ENCODE measurements around the gene KRABD2.
"Not testable (repeated sequence)": the region's sequence is repeated elsewhere in the genome, so short reads cannot be mapped to it uniquely, and the experiment has no call there.

KRABD2 gene

DNA sequence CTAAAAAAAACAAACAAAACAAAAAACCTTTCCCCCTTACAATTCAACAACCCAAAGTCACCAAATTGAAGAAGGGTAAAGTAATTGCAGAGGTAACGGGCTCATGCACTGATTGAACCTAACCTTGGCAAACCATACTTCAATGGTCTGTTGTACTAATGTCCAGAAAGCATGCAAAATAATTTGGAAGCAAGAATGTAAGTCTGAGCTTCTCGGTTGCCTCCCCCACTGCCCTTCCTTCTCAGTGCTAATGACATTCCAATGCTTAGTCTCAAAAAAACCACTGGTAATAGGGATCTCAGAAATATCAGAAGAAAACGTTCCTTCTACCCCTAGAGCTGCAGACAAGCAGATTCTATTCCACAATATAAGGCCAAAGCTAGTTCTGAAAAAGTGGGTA lies 15.8 kb downstream of the KRABD2 start:
- no peak for DNase-seq (ENCODE audit: low read depth in 2 of 2)

DNA sequence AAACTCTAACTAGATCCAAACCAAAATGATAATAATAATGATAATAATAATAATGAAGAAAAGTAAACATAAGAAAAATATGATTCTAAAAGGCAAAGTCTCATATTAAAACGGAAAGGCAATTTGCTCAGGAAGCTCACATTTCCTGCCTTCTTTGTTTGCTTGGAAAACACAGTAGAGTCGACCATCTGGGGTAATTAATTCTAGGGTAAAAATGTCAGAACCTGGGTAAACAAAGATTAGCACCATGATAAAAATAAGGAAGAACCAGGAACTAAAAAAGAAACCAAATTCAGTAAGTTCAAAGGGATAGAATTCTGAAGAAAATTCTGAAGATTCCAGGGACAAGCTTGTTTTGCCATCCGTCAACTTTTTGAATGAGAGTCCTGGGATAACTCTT lies 16.2 kb downstream of the KRABD2 start:
- no peak for DNase-seq (ENCODE audit: low read depth in 2 of 2)

DNA sequence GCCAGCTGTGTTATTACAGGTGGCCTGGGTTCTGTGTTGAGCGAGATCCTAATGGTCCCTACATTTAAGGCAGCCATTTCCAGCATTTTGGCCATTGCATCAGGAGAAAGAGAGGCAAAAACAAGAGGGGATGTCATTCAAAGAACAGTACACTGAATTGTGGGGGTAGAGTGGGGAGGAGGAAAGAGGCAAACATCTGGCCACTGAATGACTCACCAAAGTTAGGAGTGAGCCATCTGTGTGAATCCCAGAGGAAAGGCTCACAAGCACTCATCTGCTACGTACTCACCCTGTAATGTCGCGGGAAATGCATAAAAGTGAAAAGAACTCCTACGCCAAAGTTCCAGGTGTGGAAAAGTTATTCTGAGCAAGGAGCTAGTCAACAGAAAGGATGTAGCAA lies 16.7 kb downstream of the KRABD2 start:
- no peak for DNase-seq (ENCODE audit: low read depth in 2 of 2)

DNA sequence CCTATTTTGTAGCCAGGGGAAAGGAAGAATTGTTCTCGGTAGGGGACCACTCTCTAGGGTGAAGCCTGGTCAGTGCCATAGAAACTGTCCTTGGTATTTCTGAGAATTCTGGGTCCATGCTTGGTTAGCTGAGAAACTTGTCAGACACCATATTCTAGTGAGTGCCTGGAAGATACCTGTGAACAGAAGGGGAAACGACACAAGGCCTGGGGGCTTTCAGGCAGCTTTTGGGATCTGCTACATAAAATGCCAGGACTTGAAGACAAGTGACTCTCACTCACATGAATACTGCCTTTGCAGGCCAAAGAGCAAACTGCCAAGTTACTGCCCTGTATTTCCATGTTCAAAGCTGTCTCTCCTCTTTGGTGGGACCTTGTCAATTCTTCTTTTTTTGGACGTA lies 18.6 kb downstream of the KRABD2 start:
- no peak for DNase-seq (ENCODE audit: low read depth in 2 of 2)

DNA sequence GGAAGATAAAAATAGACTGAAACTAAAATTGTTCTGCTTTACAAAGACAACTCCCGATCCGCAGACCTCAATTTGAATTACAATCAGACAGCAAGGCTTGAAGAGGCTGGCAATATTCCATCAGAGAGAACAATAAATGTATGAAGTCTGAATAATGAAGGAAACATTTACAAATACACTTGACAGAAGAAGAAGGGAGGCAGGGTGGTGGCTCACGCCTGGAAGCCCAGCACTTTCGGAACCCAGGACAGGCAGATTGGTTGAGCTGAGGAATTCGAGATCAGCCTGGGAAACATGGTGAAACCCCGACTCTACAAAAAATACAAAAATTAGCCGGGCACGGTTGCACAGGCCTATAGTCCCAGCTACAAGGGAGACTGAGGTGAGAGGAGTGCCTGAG lies 22.3 kb downstream of the KRABD2 start:
- DNase-seq (ENCODE audit: low read depth in 2 of 2) = no peak

DNA sequence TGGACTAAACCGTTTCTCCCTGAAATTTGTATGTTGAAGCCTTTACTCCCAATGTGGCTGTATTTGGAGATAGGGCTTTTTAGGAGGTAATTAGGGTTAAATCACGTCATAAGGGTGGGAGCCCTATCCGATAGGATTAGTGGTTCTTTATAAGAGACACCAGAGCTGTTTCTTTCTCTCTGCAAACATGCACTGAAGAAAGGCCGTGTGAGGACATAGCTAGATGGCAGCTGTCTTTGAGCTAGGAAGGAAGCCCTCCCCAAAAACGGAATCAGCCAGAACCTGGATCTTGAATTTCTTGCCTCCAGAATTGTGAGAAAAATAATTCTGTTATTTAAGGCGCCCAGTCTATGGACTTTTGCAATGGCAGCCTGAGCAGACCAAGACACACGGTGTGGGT lies 22.8 kb downstream of the KRABD2 start:
- DNase-seq (ENCODE audit: low read depth in 2 of 2) = no peak

DNA sequence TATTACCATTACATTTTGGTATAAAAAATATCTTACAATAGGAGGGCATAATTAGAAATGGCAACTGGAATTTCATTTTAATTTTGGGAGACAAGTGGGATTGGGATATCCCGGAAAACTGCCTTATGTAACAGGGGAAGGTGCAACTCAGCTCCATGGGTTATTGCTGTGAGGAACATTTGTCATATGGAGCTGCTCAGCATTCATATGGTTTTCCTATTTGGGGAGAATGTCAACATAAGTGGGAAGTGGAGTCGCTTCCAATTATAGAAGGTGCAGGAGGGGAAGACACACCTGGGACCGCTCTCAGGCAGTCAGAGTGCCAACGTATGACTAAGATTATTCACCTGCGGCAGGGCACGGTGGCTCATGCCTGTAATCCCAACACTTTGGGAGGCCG lies 26.2 kb downstream of the KRABD2 start:
- DNase-seq (ENCODE audit: low read depth in 2 of 2) = no peak

DNA sequence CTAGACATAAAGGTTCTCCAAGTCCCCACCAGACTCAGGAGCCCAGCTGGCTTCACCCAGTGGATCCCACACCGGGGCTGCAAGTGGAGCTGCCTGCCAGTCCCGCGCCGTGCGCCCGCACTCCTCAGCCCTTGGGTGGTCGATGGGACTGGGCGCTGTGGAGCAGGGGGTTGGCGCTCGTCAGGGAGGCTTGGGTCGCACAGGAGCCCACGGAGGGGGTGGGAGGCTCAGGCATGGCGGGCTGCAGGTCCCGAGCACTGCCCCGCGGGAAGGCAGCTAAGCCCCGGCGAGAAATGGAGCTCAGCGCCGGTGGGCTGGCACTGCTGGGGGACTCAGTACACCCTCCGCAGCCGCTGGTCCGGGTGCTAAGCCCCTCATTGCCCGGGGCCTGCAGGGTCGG lies 29.5 kb downstream of the KRABD2 start:
- not testable (repeated sequence) for DNase-seq (ENCODE audit: low read depth in 2 of 2)

DNA sequence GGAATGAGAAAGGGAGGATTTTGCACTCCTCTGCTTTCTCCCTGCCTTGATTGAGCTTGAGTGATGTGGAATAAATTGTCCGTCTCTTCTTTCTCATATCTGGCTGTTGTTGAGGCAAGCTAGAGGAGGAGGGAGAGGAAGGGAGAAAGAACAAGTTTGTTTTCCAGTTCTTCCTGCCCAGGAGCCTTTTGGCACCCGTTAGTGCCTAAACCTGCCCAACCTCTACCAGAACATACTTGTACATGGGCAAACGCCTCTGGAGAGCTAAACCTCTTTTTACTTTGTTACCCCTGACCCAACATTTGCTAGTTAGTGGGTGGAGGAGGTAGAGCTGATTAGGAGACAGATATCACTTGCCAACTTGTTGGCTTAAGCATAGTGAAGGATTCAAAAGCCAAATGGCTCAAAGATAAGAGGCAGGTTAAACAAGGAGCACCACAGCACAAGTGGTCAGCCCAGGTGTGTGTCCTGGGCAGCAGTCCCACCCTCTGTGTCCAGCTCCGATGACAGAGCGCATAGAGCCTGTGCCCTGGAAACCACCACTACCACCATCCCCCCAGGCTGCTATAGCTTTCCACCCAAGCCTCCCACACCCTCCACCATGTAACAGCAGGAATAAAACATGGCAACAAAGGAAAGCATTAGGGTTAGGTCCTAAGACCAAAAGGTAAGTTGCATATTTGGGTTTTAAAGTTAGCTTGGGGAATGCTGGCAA lies 30.4 kb downstream of the KRABD2 start:
- DNase-seq (ENCODE audit: low read depth in 2 of 2) = no peak

DNA sequence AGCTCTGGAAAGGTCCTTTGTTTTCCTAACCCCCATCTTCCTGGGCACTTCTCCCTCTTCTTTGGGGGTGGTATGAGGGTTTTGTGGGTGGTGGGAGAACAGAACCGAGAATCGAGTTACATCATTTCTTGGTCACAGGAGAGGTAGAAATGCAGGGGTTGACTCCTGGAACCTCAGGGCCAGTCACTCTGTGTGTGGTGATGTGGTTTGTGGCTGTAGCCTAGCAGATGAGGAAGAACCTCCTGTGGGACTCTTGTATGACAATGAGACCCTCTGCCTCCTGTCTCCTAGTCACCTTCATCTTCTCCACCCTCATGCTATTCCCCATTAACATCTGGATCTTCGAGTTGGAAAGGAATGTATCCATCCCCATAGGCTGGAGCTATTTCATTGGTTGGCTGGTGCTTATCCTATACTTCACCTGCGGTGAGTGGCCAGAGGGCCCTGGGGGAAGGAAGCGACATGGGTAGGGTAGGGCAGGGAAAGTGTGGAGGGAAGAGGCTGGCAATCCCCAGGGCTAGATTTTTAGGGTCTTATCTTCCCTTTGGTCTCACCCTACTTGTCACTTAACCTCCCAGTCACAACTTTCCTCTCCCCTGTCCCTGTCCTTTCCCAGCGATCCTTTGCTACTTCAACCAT lies 31.3 kb downstream of the KRABD2 start:
- no peak for DNase-seq (ENCODE audit: low read depth in 2 of 2)

DNA sequence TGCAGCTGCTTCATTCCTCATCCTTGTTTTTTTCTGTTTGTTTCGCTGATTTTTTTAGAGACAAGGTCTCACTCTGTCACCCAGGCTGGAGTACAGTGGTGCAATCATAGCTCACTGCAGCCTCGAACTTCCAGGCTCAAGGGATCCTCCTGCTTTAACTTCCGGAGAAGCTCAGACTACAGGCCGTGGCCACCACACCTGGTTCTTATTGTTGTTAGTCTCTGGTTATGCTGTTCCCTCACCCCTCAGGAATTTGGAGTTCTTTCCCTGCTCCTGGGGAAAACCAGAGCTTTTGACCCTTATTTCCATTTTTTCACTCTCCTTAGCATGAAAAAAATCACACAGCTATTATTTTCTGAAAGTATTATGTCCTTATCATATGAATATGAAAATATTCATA lies 35.0 kb downstream of the KRABD2 start:
- DNase-seq (ENCODE audit: low read depth in 2 of 2) = no peak

DNA sequence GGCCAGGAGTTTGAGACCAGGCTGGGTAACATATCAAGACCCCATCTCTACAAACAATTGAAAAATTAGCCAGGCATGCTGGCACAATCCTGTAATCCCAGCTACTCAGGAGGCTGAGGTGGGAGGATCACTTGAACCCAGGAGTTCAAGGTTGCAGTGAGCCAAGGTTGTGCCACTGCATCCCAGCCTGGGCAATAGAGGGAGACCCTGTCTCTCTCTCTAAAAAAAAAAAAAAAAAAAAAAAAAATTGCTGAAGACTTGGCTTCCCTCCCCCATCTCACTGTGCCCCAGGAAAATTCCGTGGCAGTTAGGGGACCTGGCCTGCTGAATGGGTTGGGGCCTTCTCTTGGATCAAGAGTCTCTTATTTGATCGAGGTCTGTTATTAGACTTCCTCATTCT lies 37.0 kb downstream of the KRABD2 start, which contains the start of gene ODF4:
ODF4 (plus strand) TSS at position 301 of the 400 bp plus-strand sequence. CDS start 212 bp downstream, outside the sequence.
- DNase-seq (ENCODE audit: low read depth in 2 of 2) = no peak

DNA sequence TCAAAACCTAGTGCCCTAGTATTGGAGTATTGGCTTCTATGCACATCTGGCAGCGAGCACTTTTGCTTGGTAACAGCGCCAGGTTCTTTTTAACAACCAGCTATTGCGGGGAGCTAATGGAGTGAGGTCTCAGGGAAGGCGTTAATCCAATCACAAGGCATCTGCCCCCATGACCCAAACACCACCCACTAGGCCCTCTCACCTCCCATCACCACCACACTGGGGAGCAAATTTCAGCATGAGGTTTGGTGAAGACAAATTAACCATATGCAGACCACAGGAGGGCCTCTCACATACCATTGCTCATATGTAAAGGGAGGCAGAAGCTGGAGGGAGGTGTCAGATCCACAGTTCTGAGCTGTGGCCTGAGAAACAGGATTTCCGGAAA lies 37.8 kb downstream of the KRABD2 start:
- DNase-seq (ENCODE audit: low read depth in 2 of 2) = no peak

DNA sequence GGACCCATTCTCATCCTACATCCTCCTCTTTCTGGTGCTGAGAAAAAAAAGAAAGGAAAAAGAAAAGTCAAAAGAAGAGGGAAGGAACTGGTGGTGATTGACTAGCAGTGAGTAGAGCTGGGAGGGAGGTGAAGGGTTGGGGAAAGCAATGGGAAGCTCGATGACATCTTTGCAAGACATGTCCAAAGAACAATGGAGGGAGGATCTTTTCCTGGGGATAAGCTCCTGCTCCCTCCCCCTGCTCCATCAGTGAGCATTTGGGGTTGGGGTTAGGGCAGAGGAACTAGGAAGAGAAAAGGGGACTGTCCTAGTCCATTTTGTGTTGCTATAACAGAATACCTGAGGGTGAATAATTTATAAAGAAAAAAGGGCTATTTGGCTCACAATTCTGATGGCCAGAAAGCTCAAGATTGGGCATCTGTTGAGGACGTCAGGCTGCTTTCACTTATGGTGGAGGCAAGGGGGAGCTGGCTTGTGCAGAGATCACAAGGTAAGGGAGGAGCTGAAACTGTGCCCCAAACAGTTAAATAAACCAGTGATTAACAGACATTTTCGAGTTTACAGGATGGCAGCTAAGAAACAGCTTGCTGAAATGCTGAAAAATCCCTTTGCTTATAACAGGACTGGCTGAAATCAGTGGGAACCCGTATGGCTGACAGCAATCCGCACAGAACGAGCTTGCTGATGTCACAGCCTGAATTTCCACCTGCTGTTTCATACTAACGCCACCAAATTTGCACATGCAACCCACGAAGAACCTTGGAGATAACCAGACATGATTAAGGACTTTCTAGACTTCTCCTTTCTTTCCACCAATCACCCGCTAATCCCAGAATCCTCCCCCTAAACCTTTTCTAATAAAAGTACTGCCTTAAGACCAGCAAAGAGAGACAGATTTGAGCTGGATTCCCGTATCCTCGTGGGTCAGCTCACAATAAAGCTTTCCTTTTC lies 38.4 kb downstream of the KRABD2 start:
- DNase-seq (ENCODE audit: low read depth in 2 of 2) = no peak

DNA sequence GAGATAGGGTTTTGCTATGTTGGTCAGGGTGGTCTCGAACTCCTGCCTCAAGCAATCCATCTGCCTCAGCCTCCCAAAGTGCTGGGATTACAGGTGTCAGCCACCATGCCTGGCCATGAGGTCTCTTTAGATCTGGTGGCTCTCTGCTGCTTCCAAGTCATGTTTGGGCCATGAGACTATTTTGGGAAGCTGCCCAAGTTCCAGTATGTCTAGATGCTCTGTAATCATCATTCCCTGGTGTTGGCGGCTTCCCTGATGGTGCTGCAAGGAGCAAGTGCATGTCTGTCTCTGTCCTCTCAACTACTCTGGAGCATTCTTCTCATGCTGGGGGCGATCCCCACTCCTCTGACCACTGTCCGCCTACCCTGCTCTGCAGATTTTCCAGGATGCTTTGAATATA lies 43.2 kb downstream of the KRABD2 start:
- DNase-seq (ENCODE audit: low read depth in 2 of 2) = no peak

DNA sequence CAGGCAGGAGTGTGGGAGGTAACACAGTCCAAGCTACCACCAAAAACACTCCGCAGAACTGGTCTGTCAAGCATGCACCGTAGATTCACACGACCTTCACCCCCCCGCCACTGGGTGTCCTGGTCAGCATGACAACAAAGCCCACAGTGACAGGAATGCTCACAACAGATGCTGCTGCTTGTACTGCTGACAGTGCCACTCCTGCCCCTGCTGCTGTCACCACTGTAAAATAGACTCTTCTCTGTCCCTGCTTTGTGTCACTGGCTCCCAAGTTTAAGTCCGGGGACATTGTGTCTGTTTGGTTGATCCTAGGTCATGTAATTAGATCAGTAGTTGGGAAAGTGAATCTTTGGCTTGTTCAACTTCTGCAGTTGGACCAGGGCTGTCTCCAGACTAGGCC lies 43.8 kb downstream of the KRABD2 start:
- no peak for DNase-seq (ENCODE audit: low read depth in 2 of 2)

DNA sequence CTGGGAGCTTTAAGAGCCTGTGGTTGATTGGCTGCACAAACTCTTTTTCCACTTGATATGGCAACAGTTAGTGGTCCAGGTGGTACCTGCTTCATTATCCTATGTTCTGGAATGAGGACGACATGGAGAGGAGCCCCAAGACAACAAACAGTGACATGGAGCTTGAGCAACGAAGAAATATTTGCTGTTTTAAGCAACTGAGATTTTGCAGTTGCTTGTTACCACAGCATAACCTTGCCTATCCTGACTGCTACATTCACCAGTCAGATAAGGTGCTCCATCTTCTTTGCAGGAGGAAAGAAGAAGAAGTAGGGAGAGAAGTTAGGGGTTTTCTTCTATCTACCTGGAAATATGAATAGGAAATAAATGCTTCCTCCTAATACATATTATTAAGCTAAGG lies 44.4 kb downstream of the KRABD2 start:
- DNase-seq (ENCODE audit: low read depth in 2 of 2) = no peak

DNA sequence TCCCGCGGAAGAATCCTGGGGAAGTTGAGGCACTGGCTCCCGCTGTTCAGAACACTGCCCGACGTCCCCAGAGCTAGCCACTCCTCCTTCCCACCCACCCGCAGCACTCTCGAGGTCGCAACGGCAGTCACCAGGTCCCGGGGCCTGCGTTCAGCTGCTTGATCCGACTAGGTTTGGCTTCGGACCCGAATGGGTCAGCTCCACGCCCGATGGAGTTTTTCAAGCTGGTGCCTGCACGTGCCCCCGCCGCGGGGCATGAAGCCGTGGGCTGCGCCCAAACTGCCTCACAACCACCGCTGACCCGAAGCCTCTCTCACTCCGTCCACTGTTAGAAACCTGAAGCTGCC lies 49.2 kb downstream of the KRABD2 start:
- no peak for DNase-seq (ENCODE audit: low read depth in 2 of 2)

Measured in stimulated activated CD8-positive, alpha-beta memory T cell treated with anti-CD3 and anti-CD28 coated beads, Interleukin-7, amount 100 ng/mL, for 4 hours (primary cell).